ENCODE data around the gene CACNA2D4.

The CACNA2D4 gene

GRCh38 chr12:1844661-1845409 is 73.6 kb downstream of the CACNA2D4 start:
- no peak for DNase-seq (ENCODE audit: low read depth in 2 of 2)

- DNase-seq (ENCODE audit: low read depth in 2 of 2): no peak
These were observed 74.2 kb downstream of the CACNA2D4 start for GRCh38 chr12:1844223-1844622.

- no peak for DNase-seq (ENCODE audit: low read depth in 2 of 2)
These were observed 74.8 kb downstream of the CACNA2D4 start for GRCh38 chr12:1843641-1844005.

GRCh38 chr12:1842905-1843640 is 75.4 kb downstream of the CACNA2D4 start:
- DNase-seq (ENCODE audit: low read depth in 2 of 2): no peak

- no peak for DNase-seq (ENCODE audit: low read depth in 2 of 2)
These were observed 76.1 kb downstream of the CACNA2D4 start for GRCh38 chr12:1842183-1842904.

GRCh38 chr12:1841586-1842182 is 76.8 kb downstream of the CACNA2D4 start:
- no peak for DNase-seq (ENCODE audit: low read depth in 2 of 2)

GRCh38 chr12:1840981-1841425 is 77.4 kb downstream of the CACNA2D4 start:
- no peak for DNase-seq (ENCODE audit: low read depth in 2 of 2)

- DNase-seq (ENCODE audit: low read depth in 2 of 2): no peak
These were observed 78.2 kb downstream of the CACNA2D4 start for GRCh38 chr12:1839956-1840951.

- DNase-seq (ENCODE audit: low read depth in 2 of 2): no peak
These were observed 79.0 kb downstream of the CACNA2D4 start for GRCh38 chr12:1839464-1839863.

GRCh38 chr12:1838994-1839365 is 79.5 kb downstream of the CACNA2D4 start:
- DNase-seq (ENCODE audit: low read depth in 2 of 2): no peak

- DNase-seq (ENCODE audit: low read depth in 2 of 2): no peak
These were observed 80.1 kb downstream of the CACNA2D4 start for GRCh38 chr12:1838205-1838993.

- no peak for DNase-seq (ENCODE audit: low read depth in 2 of 2)
These were observed 80.8 kb downstream of the CACNA2D4 start for GRCh38 chr12:1837541-1838204.

GRCh38 chr12:1836854-1837421 is 81.5 kb downstream of the CACNA2D4 start:
- no peak for DNase-seq (ENCODE audit: low read depth in 2 of 2)

- DNase-seq (ENCODE audit: low read depth in 2 of 2): no peak
These were observed 82.1 kb downstream of the CACNA2D4 start for GRCh38 chr12:1836241-1836803.

GRCh38 chr12:1835211-1836131 is 83.0 kb downstream of the CACNA2D4 start:
- DNase-seq (ENCODE audit: low read depth in 2 of 2): no peak

GRCh38 chr12:1834186-1834925 is 84.1 kb downstream of the CACNA2D4 start:
- DNase-seq (ENCODE audit: low read depth in 2 of 2): no peak

- DNase-seq (ENCODE audit: low read depth in 2 of 2): no peak
These were observed 84.8 kb downstream of the CACNA2D4 start for GRCh38 chr12:1833596-1834028.
